Spleen (tissue), 11 donors: Measurements from ENCODE around the gene ERC1. TPM values are rescaled to one million over a fixed set of nuclear protein-coding genes. Genes with fewer than 3 reads are reported as not detected.

Experiments used
- DNase-seq: peaks from one replicate; pipeline ENCODE4 v3.0.0-alpha.2; 2020
- H3K27ac ChIP-seq, 8 donors: fragments of 200-600 bp; sonication (generic) in 7 of 8; 1 replicate in 4 of 8; 2 replicates in 4 of 8; pipeline versions ENCODE4 v1.5.0 to v1.8.0; 2016 to 2021; ENCODE audit warnings: inconsistent platforms in 4 of 8, mild to moderate bottlenecking in 4 of 8, moderate library complexity in 1 of 8
- H3K27me3 ChIP-seq, 7 donors: fragments of 200-600 bp; sonication (generic) in 6 of 7; replicated peaks in 1 of 7; 1 replicate in 4 of 7; 2 replicates in 3 of 7; pipeline versions ENCODE4 v1.5.0 to v1.8.0; 2016 to 2021; ENCODE audit warnings: inconsistent platforms in 3 of 7, mild to moderate bottlenecking in 1 of 7
- H3K36me3 ChIP-seq, 6 donors: fragments of 200-600 bp; sonication (generic) in 5 of 6; 1 replicate in 4 of 6; 2 replicates in 2 of 6; pipeline versions ENCODE4 v1.5.0 to v1.8.0; 2016 to 2021; ENCODE audit warnings: inconsistent platforms in 2 of 6
- H3K4me1 ChIP-seq, 6 donors: fragments of 200-600 bp; sonication (generic) in 5 of 6; 1 replicate in 3 of 6; 2 replicates in 3 of 6; pipeline versions ENCODE4 v1.5.0 to v1.8.0; 2016 to 2021; ENCODE audit warnings: inconsistent platforms in 3 of 6
- H3K4me3 ChIP-seq, 8 donors: fragments of 200-600 bp; sonication (generic) in 7 of 8; 1 replicate in 4 of 8; 2 replicates in 4 of 8; pipeline versions ENCODE4 v1.5.0 to v1.8.0; 2016 to 2021; ENCODE audit warnings: inconsistent platforms in 4 of 8, mild to moderate bottlenecking in 4 of 8, moderate library complexity in 2 of 8
- H3K9me3 ChIP-seq, 8 donors: fragments of 200-600 bp; sonication (generic) in 7 of 8; 1 replicate in 4 of 8; 2 replicates in 4 of 8; pipeline versions ENCODE4 v1.5.0 to v1.8.0; 2016 to 2021; ENCODE audit warnings: inconsistent platforms in 4 of 8
- CTCF ChIP-seq, 11 experiments: fragments of 200-600 bp in 7 of 11; fragments of 450-650 bp in 4 of 11; sonication (generic) in 4 of 11; IDR thresholded peaks in 8 of 11; conservative IDR thresholded peaks in 3 of 11; 1 replicate in 7 of 11; 2 replicates in 4 of 11; pipeline versions ENCODE4 v1.4.0 to v1.8.0; 2016 to 2021; ENCODE audit warnings: antibody characterized with exemption in 11 of 11, inconsistent platforms in 4 of 11, mild to moderate bottlenecking in 1 of 11
- POLR2A ChIP-seq, 3 donors: fragments of 450-650 bp; IDR thresholded peaks; one replicate each; pipeline ENCODE4 v1.5.1; 2017; ENCODE audit warnings: antibody characterized with exemption in 3 of 3, mild to moderate bottlenecking in 1 of 3
- POLR2AphosphoS5 ChIP-seq, 3 donors: sonication (generic); formaldehyde crosslinking; IDR thresholded peaks; one replicate each; pipeline ENCODE4 v1.5.1; 2017; ENCODE audit warnings: antibody characterized with exemption in 3 of 3
- WGBS, 5 donors: extraction: QIAGEN DNeasy Blood & Tissue Kit in 3 of 5; methylation state at CpG; one replicate each; pipeline versions ENCODE4 v1.1.5 to v1.1.7; 2013 to 2018; 5-methylcytosine and 5-hydroxymethylcytosine counted together
- intact Hi-C: fragments of 100-400 bp; cut with DNase I; formaldehyde crosslinking; loops from one replicate; pipeline ENCODE4 v1.15.0; 2023; ENCODE audit warnings: low total_unique reads
- polyA plus RNA-seq, 3 donors: library from polyadenylated mRNA; stranded (reverse); fragments of 200-250 nt; gene quantifications; one replicate each; pipeline ENCODE4 v1.2.1, GENCODE V29; 2013
- total RNA-seq, 7 donors: library from RNA; depleted of rRNA in 3 of 7; stranded (reverse); fragments of >200 nt in 3 of 7; fragmentation: NEBNext Ultra II Directional in 4 of 7; extraction: Animal tissue kit (Norgen Biotek cat#: 25700) in 4 of 7; gene quantifications; one replicate each; pipeline versions ENCODE4 v1.1.0 to v1.2.1, GENCODE V29; 2016 to 2021
- donor health status: healthy with polysubstance abuse.
- donor health status: DM: no; HTN: no; CAD: no; lungs with moderate emphysema.
- donor health status: DM: no; HTN: no; CAD: no.
- donor health status: Bipolar disorder and iron deficiency.
- donor health status: healthy.
- donor health status: DM: no; HTN: no; CAD: no.
- donor health status: DM: yes; HTN: yes; CAD: no.

Gene ERC1
- total and polyA plus RNA-seq, 10 donors = 1.2 to 73.4 (median 42.6) TPM

GRCh38 chr12:1448336-1448735 is 457.3 kb downstream of the ERC1 start:
- 88 to 95% (median 90%) methylated on average over 4 of the region's 4 CpGs for WGBS, 5 donors
- Histone ChIP-seq H3K4me1 (no peaks in the 10 kb centered on the region), H3K9me3 (no peaks in the 10 kb centered on the region), H3K4me3 (no peak overlapping the region), H3K36me3 (peaks cover 0 to 64% (median 8%) of the 10 kb centered on the region in 6 donors), H3K27ac (no peak overlapping the region), H3K27me3 (no peaks in the 10 kb centered on the region)
- no peak for DNase-seq
- intact Hi-C loops = no loop called here
- TF ChIP-seq CTCF (IDR thresholded peaks at IDR 0.05 in 8 of 11, conservative IDR thresholded peaks at IDR 0.05 in 3 of 11) (no peak), POLR2A (IDR thresholded peaks at IDR 0.05) (no peak), POLR2AphosphoS5 (IDR thresholded peaks at IDR 0.05) (no peak)

GRCh38 chr12:1453810-1454209 is 462.8 kb downstream of the ERC1 start:
- Histone ChIP-seq H3K27me3 (no peaks in the 10 kb centered on the region), H3K9me3 (no peaks in the 10 kb centered on the region), H3K36me3 (peaks cover 0 to 40% (median under 1%) of the 10 kb centered on the region in 6 donors), H3K27ac (no peak overlapping the region), H3K4me3 (no peak overlapping the region), H3K4me1 (no peaks in the 10 kb centered on the region)
- TF ChIP-seq POLR2AphosphoS5 (IDR thresholded peaks at IDR 0.05) (no peak), POLR2A (IDR thresholded peaks at IDR 0.05) (no peak), CTCF (IDR thresholded peaks at IDR 0.05 in 8 of 11, conservative IDR thresholded peaks at IDR 0.05 in 3 of 11) (no peak)
- WGBS, 5 donors = 91 to 96% (median 93%) methylated on average over 6 of the region's 6 CpGs
- intact Hi-C loops = no loop called here
- DNase-seq = no peak

- WGBS, 5 donors = 95 to 99% (median 96%) methylated on average over 7 of the region's 7 CpGs
- H3K4me3 ChIP-seq = no peak overlapping the region
- peaks cover 0 to 5% (median 0%) of the 10 kb centered on the region in 8 donors for H3K9me3 ChIP-seq
- no peak overlapping the region for H3K27ac ChIP-seq
- H3K36me3 ChIP-seq = peaks cover 0 to 28% (median 0%) of the 10 kb centered on the region in 6 donors
- no peaks in the 10 kb centered on the region for H3K27me3 ChIP-seq
- intact Hi-C loops = no loop called here
- TF ChIP-seq CTCF (IDR thresholded peaks at IDR 0.05 in 8 of 11, conservative IDR thresholded peaks at IDR 0.05 in 3 of 11) (no peak), POLR2A (IDR thresholded peaks at IDR 0.05) (no peak), POLR2AphosphoS5 (IDR thresholded peaks at IDR 0.05) (no peak)
- H3K4me1 ChIP-seq = no peaks in the 10 kb centered on the region
- DNase-seq = no peak
Observed at GRCh38 chr12:1456885-1457284, 465.9 kb downstream of the ERC1 start.

- Histone ChIP-seq H3K9me3 (peaks cover 0 to 8% (median 0%) of the 10 kb centered on the region in 8 donors), H3K36me3 (peaks cover 0 to 28% (median 0%) of the 10 kb centered on the region in 6 donors), H3K27me3 (no peaks in the 10 kb centered on the region), H3K4me3 (no peak overlapping the region), H3K27ac (no peak overlapping the region), H3K4me1 (no peaks in the 10 kb centered on the region)
- TF ChIP-seq CTCF (IDR thresholded peaks at IDR 0.05 in 8 of 11, conservative IDR thresholded peaks at IDR 0.05 in 3 of 11) = no peak
- TF ChIP-seq POLR2AphosphoS5 (IDR thresholded peaks at IDR 0.05) = no peak
- no peak for TF ChIP-seq POLR2A (IDR thresholded peaks at IDR 0.05)
- DNase-seq = no peak
- intact Hi-C loops = no loop called here
- WGBS, 5 donors = 93 to 100% (median 100%) methylated on average over 1 of the region's 1 CpG
Observed at GRCh38 chr12:1457901-1458300, 466.9 kb downstream of the ERC1 start.
